GM12873 (cell line): Measurements from ENCODE around the gene NXT1.

Experiments used
- CTCF ChIP-seq: IDR thresholded peaks from 2 replicates; pipeline ENCODE4 v1.5.1; 2012; ENCODE audit warnings: low read depth, mild to moderate bottlenecking, moderate library complexity, low read length, control low read depth; ENCODE audit not compliant: insufficient read depth; ENCODE audit errors: missing control alignments

The NXT1 gene

GRCh38 chr20:23350196-23350903, at the start of gene NXT1:
NXT1 (plus strand) TSS chr20:23350791; CDS start chr20:23354042, 3,251 bp downstream.
- TF ChIP-seq CTCF = no peak

- no peak for TF ChIP-seq CTCF
These were observed 49.0 kb upstream of the NXT1 start for GRCh38 chr20:23301436-23302050.

GRCh38 chr20:23302386-23302785, 48.2 kb upstream of the NXT1 start:
- TF ChIP-seq CTCF = no peak

- no peak for TF ChIP-seq CTCF
These were observed 47.8 kb upstream of the NXT1 start for GRCh38 chr20:23302801-23303200.

- TF ChIP-seq CTCF = no peak
These were observed 47.1 kb upstream of the NXT1 start for GRCh38 chr20:23303325-23304102.

GRCh38 chr20:23304616-23305015, 46.0 kb upstream of the NXT1 start:
- no peak for TF ChIP-seq CTCF

- TF ChIP-seq CTCF = no peak
These were observed 45.5 kb upstream of the NXT1 start for GRCh38 chr20:23305098-23305497.
